Colonic mucosa (tissue), 4 donors: ENCODE measurements around the gene CTBP1. TPM values are rescaled to one million over a fixed set of nuclear protein-coding genes. Genes with fewer than 3 reads are reported as not detected.
A peak's percentile ranks its signal among the peaks of the same experiment; 100 is the strongest.

Experiments
- DNase-seq: peaks from one replicate; pipeline ENCODE4 v3.0.0-alpha.2; 2020
- H3K27ac ChIP-seq: fragments of 200-600 bp; one replicate; pipeline ENCODE4 v1.8.0; 2021
- H3K27me3 ChIP-seq: fragments of 200-600 bp; one replicate; pipeline ENCODE4 v1.8.0; 2021
- H3K36me3 ChIP-seq: fragments of 200-600 bp; one replicate; pipeline ENCODE4 v1.8.0; 2021
- H3K4me1 ChIP-seq: fragments of 200-600 bp; one replicate; pipeline ENCODE4 v1.8.0; 2021; ENCODE audit warnings: mild to moderate bottlenecking
- H3K4me3 ChIP-seq: fragments of 200-600 bp; one replicate; pipeline ENCODE4 v1.8.0; 2021
- H3K9ac ChIP-seq, 2 donors: one replicate each; pipeline ENCODE4 v1.7.0; 2013; ENCODE audit warnings: control low read depth in 2 of 2, low read depth in 2 of 2, low read length in 2 of 2
- H3K9me3 ChIP-seq: fragments of 200-600 bp; one replicate; pipeline ENCODE4 v1.8.0; 2021
- CTCF ChIP-seq: fragments of 200-600 bp; IDR thresholded peaks from one replicate; pipeline ENCODE4 v1.8.0; 2022; ENCODE audit warnings: antibody characterized with exemption, mild to moderate bottlenecking
- intact Hi-C: fragments of 100-400 bp; cut with DNase I; formaldehyde crosslinking; loops from one replicate; pipeline ENCODE4 v1.14.1; 2022
- total RNA-seq, 2 donors: library from RNA; stranded (reverse); fragmentation: NEBNext Ultra II Directional in 1 of 2; extraction: Animal tissue kit (Norgen Biotek cat#: 25700) in 1 of 2; gene quantifications; one replicate each; pipeline ENCODE4 v1.2.1, GENCODE V29; 2021
- donor health status: healthy.
- donor health status: DM: no; HTN: no; CAD: no.
- donor health status: DM: no; HTN: no; CAD: no.

The CTBP1 gene
- total RNA-seq, 2 donors from 2014 or later: 137 to 200 TPM

GRCh38 chr4:1207157-1207470, 41.8 kb downstream of the CTBP1 start:
- Histone ChIP-seq H3K27me3 (no peaks in the 10 kb centered on the region), H3K4me1 (peaks cover 47% of the 10 kb centered on the region), H3K9ac (no peak overlapping the region), H3K4me3 (no peak overlapping the region), H3K36me3 (no peaks in the 10 kb centered on the region), H3K27ac (no peak overlapping the region), H3K9me3 (no peaks in the 10 kb centered on the region)
- intact Hi-C loops: loop anchor here (5.0 kb wide), 1 partner anchor 35 kb away; no protein-coding TSS in a partner anchor
- DNase-seq: no peak
- no peak for TF ChIP-seq CTCF

- intact Hi-C loops: loop anchor here (5.0 kb wide), 1 partner anchor 36 kb away; no protein-coding TSS in a partner anchor
- Histone ChIP-seq H3K4me1 (peaks cover 47% of the 10 kb centered on the region), H3K9ac (no peak overlapping the region), H3K27me3 (no peaks in the 10 kb centered on the region), H3K4me3 (no peak overlapping the region), H3K27ac (no peak overlapping the region), H3K36me3 (no peaks in the 10 kb centered on the region), H3K9me3 (no peaks in the 10 kb centered on the region)
- no peak for TF ChIP-seq CTCF
- peak; percentile 35 for DNase-seq
Observed at GRCh38 chr4:1206299-1207156, 42.4 kb downstream of the CTBP1 start.

DNA sequence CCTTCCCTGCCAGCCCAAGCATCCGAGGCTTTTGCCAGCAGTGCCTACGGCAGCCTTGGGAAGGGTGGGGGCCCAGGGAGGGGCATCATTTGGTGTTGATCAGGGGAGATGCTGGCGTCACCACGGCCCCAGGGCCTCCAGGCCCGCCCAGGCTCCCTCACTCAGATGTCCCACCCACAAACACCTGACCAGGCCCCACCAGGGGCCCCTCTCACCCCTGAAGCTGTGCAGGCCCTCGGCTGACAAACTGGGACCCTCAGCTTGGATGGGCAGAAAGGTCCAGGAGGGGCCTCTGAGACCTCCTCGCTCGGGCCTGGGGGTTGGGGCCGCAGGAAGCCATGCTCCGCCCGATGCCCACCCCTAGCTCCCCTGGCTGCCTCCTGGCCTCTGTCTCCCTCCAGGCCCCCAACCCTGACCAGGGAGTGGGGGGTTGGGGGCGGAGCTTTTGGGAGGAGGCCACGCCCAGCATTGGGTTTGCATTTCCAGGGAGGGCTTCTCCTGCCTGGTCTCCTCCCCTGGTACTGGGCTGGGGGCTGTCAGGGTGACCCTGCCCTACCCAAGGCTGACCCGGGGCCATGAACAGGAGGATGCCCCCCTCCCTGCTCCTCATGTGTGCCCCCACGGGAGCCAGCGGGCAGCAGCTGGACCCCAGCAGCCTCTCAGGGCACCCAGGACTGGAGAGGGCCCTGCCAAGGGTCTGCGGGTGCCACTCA, 43.2 kb downstream of the CTBP1 start:
- peak; percentile 26 for DNase-seq
- Histone ChIP-seq H3K4me1 (peaks cover 47% of the 10 kb centered on the region), H3K4me3 (no peak overlapping the region), H3K27me3 (no peaks in the 10 kb centered on the region), H3K9ac (peak overlapping the region; percentile 62 to 68), H3K36me3 (no peaks in the 10 kb centered on the region), H3K27ac (peak overlapping the region; percentile 59), H3K9me3 (no peaks in the 10 kb centered on the region)
- intact Hi-C loops: loop anchor here (5.0 kb wide), 1 partner anchor 37 kb away; no protein-coding TSS in a partner anchor
- no peak for TF ChIP-seq CTCF

- intact Hi-C loops: loop anchor here (5.0 kb wide), 1 partner anchor 37 kb away; no protein-coding TSS in a partner anchor
- Histone ChIP-seq H3K36me3 (no peaks in the 10 kb centered on the region), H3K9ac (peak overlapping the region; percentile 62 to 68), H3K4me3 (peak overlapping the region; percentile 1), H3K9me3 (no peaks in the 10 kb centered on the region), H3K27ac (peak overlapping the region; percentile 59), H3K27me3 (no peaks in the 10 kb centered on the region), H3K4me1 (peaks cover 42% of the 10 kb centered on the region)
- TF ChIP-seq CTCF: no peak
- DNase-seq: peak; percentile 91
Observed at GRCh38 chr4:1204828-1205585, 43.9 kb downstream of the CTBP1 start.

DNA sequence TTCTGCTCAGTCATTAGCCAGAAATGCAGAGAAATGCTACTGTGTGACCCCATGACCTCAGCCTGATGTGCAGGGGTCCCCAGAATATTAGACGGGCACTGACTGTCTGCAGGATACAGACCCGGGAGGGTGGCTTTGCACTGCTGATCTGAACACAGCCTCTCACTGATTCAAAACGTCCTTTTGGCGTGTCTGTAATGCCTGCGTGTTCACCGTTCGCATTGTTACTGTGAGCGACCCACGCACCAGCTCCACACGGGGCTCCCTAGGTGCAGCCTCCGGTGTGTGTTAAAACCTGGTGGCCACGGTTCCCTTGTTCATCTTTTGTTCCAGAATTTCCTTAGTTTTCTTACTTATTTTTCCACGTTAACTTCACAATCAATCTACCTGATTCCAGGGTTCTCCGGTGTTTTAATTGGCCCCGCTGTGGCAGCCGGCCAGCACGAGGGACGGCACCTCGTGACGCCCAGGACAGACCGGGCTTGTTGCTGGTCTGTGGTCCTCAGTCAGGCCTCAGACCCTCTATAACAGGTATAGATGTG, 44.6 kb downstream of the CTBP1 start:
- intact Hi-C loops: no loop called here
- Histone ChIP-seq H3K27me3 (no peaks in the 10 kb centered on the region), H3K4me3 (peak overlapping the region; percentile 1), H3K9ac (peak overlapping the region in 1 of 2 donors; percentile 68), H3K9me3 (no peaks in the 10 kb centered on the region), H3K36me3 (no peaks in the 10 kb centered on the region), H3K27ac (peak overlapping the region; percentile 59), H3K4me1 (peaks cover 36% of the 10 kb centered on the region)
- DNase-seq: peak; percentile 52
- no peak for TF ChIP-seq CTCF
